IgD-negative memory B cell (primary cell): ENCODE results near the gene SLAMF8. TPM values are rescaled to one million over a fixed set of nuclear protein-coding genes. Genes with fewer than 3 reads are reported as not detected.

Experiments
- H3K27ac Mint-ChIP-seq, 3 donors: one replicate each; pipeline ENCODE4 v1.8.0; 2020 to 2022; ENCODE audit warnings: mild to moderate bottlenecking in 3 of 3, mixed read lengths in 3 of 3, moderate library complexity in 1 of 3
- H3K27me3 Mint-ChIP-seq: one replicate; pipeline ENCODE4 v1.8.0; 2021; ENCODE audit warnings: mixed read lengths
- H3K36me3 Mint-ChIP-seq: one replicate; pipeline ENCODE4 v1.8.0; 2020; ENCODE audit warnings: mild to moderate bottlenecking, mixed read lengths
- H3K4me1 Mint-ChIP-seq, 3 donors: one replicate each; pipeline ENCODE4 v1.8.0; 2020 to 2022; ENCODE audit warnings: mixed read lengths in 3 of 3, mild to moderate bottlenecking in 1 of 3
- H3K4me3 Mint-ChIP-seq, 4 donors: one replicate each; pipeline ENCODE4 v1.8.0; 2020 to 2022; ENCODE audit warnings: mild to moderate bottlenecking in 4 of 4, mixed read lengths in 4 of 4, moderate library complexity in 3 of 4
- H3K9me3 Mint-ChIP-seq, 3 donors: one replicate each; pipeline ENCODE4 v1.8.0; 2020 to 2021; ENCODE audit warnings: mixed read lengths in 3 of 3, mild to moderate bottlenecking in 1 of 3
- polyA plus RNA-seq: library from polyadenylated mRNA; unstranded; fragments of 300-500 nt; fragmentation: Illumina TruSeq; gene quantifications from one replicate; pipeline ENCODE4 v1.2.3, GENCODE V29; 2021

The SLAMF8 gene
- polyA plus RNA-seq: not detected

DNA sequence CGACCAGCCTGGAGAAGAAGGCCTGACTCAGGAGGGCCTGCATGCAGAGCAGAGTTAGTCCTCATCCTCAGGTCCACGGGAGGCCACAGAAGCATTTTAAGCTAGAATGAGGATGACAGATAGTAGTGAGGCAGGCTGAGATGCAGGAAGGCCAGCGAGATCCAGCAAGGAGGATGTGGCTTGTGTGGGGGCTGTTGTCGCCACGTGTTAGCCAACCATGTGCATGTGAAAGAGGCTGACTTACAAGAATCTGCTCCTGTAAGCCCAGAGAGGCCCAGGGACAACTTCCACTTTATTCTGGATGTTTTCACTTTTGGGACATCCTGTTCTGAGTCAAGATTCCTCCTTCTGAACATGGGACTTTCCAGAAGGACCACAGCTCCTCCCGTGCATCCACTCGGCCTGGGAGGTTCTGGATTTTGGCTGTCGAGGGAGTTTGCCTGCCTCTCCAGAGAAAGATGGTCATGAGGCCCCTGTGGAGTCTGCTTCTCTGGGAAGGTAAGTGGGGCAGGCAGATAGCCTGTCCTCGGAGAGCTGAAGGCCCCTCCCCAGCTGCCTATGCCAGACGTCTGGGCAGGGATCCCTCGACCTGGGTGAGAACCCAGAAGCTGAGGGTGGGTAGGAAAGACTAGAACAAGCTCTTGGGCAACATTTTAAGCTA is at the start of gene SLAMF8:
Gene SLAMF8 (plus strand): TSS at position 433 of the 661 bp plus-strand sequence. CDS start 26 bp downstream, at position 459.
- peaks cover 2 to 20% (median 4%) of the 10 kb centered on the region in 3 donors for H3K4me1 Mint-ChIP-seq
- peaks cover 20% of the 10 kb centered on the region for H3K27me3 Mint-ChIP-seq

DNA sequence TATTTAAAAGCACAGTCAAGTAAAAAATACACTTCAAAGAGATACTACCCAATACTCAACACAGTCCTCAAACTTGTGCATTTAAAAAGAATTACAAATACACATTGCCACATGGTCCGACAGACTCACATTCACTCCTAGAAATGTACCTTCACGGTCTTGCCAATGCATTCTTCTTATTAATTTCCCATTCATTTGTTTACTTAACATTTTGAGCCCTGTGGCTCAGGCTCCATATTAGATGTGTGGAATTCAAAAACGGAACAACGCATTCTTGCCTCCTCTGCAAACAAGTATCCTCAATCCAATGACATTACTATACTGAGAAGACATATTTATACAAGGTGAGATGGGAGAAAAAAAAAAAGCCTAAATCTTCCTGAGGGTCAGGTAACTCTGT is 48.4 kb upstream of the SLAMF8 start:
- Mint-ChIP-seq H3K4me1 (peaks cover 9 to 10% (median 10%) of the 10 kb centered on the region in 3 donors), H3K27ac (no peak overlapping the region), H3K9me3 (no peaks in the 10 kb centered on the region), H3K4me3 (peak overlapping the region in 2 of 4 donors; percentile 23 to 64), H3K36me3 (peaks cover 2% of the 10 kb centered on the region), H3K27me3 (peaks cover 1% of the 10 kb centered on the region)

More for the DNA sequence above, at the start of gene SLAMF8:
- no peaks in the 10 kb centered on the region for H3K36me3 Mint-ChIP-seq
- peak within 1 kb of the TSS in 1 of 3 donors; percentile 52 for H3K27ac Mint-ChIP-seq
- peak within 1 kb of the TSS in 1 of 4 donors; percentile 65 for H3K4me3 Mint-ChIP-seq
- H3K9me3 Mint-ChIP-seq: no peaks in the 10 kb centered on the region

DNA sequence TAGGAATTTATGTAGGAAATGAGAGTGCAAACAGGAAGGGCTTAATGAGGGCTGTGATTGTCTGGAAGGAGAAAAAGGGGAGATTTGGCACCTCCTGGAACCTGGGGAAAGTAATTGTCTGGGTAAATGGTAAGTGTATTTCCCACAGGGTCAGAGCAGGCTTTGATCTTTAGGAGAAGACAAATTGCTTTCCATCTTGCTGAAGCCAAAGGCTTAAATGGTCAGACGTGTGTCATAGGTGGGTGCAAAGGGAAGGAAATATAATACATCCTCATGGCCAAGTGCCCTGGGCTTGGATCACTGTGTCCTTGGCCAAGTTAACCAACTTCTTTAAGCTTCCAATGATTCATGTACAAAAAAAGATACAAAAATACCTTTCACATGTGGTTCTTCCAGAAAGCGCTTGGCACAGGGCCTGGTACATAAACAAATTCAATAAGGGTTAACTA is 47.2 kb upstream of the SLAMF8 start:
- Mint-ChIP-seq H3K27ac (no peak overlapping the region), H3K4me1 (peaks cover 9 to 10% (median 10%) of the 10 kb centered on the region in 3 donors), H3K27me3 (peaks cover 1% of the 10 kb centered on the region), H3K9me3 (no peaks in the 10 kb centered on the region), H3K36me3 (peaks cover 2% of the 10 kb centered on the region), H3K4me3 (peak overlapping the region in 2 of 4 donors; percentile 64 to 74)

DNA sequence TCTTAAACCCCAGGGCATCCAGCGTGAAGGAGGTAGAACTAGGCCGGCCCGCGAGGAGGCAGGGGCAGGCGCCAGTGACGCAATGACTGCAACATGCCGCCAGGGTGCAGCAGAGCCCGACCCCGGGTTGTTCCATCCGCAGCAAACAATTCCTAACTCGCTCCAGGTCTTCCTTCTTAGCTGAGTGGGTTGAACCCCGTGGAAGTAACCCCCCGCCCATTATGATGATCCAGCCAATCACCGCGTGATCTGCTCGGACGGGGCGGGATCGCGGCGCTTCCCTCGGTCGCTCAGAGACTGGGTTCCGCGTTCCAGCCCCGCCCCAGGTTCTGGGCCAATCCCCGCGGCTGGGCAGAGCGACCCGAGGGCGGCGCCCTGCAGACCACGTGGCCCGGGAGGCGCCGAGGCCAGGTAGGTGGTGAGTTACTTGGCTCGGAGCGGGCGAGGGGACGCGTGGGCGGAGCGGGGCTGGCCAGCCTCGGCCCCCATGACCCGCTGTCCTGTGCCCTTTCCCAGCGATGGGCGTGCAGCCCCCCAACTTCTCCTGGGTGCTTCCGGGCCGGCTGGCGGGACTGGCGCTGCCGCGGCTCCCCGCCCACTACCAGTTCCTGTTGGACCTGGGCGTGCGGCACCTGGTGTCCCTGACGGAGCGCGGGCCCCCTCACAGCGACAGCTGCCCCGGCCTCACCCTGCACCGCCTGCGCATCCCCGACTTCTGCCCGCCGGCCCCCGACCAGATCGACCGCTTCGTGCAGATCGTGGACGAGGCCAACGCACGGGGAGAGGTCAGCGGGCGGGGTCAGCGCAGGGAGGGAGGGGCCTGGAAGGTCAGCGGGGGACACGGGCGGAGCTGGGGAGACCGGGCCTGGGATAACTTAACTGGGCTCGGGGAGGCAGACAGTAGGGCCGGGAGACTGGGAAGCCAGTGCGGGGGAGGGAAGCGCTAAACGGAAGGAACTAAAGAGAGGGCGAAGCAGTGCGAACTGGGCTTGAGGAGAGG is 45.8 kb upstream of the SLAMF8 start, which contains the start of gene DUSP23:
Gene DUSP23 (plus strand): TSS at position 380 of the 1,000 bp plus-strand sequence. CDS start 139 bp downstream, at position 519.
- H3K27ac Mint-ChIP-seq: peak within 1 kb of the TSS; percentile 44 to 63 (median 61)
- no peaks in the 10 kb centered on the region for H3K9me3 Mint-ChIP-seq
- H3K4me1 Mint-ChIP-seq: peaks cover 9 to 10% (median 10%) of the 10 kb centered on the region in 3 donors
- H3K36me3 Mint-ChIP-seq: peaks cover 2% of the 10 kb centered on the region
- no peaks in the 10 kb centered on the region for H3K27me3 Mint-ChIP-seq
- peak within 1 kb of the TSS; percentile 86 to 94 (median 92) for H3K4me3 Mint-ChIP-seq

DNA sequence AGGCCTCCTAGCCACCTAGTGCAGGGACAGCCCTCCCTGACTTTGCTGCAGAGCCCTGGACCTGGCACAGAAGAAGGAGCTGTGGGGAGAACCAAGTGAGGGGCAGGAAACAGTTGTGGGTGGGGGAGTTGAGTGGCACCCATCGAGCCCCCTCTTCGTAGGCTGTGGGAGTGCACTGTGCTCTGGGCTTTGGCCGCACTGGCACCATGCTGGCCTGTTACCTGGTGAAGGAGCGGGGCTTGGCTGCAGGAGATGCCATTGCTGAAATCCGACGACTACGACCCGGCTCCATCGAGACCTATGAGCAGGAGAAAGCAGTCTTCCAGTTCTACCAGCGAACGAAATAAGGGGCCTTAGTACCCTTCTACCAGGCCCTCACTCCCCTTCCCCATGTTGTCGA is 44.7 kb upstream of the SLAMF8 start:
- peaks cover 9 to 10% (median 10%) of the 10 kb centered on the region in 3 donors for H3K4me1 Mint-ChIP-seq
- peak overlapping the region in 3 of 4 donors; percentile 80 to 94 (median 86) for H3K4me3 Mint-ChIP-seq
- H3K9me3 Mint-ChIP-seq: no peaks in the 10 kb centered on the region
- H3K27ac Mint-ChIP-seq: peak overlapping the region in 1 of 3 donors; percentile 61
- H3K36me3 Mint-ChIP-seq: peaks cover 2% of the 10 kb centered on the region
- H3K27me3 Mint-ChIP-seq: no peaks in the 10 kb centered on the region

DNA sequence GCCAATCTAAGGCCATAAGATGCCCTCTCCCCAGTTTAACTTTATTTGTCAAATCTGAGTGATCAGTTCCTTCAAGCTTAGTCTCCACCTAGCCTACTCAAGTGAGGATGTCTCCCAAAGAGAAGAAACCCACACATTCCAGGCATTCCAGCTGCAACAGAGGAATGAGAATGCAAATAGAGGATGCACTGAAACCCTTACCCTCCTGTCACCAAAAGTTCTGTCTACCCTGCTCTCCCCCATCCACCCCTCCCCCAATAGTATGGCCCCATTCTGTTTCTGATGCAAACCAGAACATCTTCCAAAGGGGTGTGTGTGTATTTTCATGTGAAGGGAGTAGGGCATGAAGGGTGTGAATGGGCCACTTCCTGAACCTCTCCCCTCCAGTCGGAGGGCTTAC is 42.9 kb upstream of the SLAMF8 start:
- H3K9me3 Mint-ChIP-seq: no peaks in the 10 kb centered on the region
- peak overlapping the region in 1 of 4 donors; percentile 80 for H3K4me3 Mint-ChIP-seq
- no peak overlapping the region for H3K27ac Mint-ChIP-seq
- H3K4me1 Mint-ChIP-seq: peaks cover 9 to 11% (median 10%) of the 10 kb centered on the region in 3 donors
- no peaks in the 10 kb centered on the region for H3K27me3 Mint-ChIP-seq
- H3K36me3 Mint-ChIP-seq: no peaks in the 10 kb centered on the region

DNA sequence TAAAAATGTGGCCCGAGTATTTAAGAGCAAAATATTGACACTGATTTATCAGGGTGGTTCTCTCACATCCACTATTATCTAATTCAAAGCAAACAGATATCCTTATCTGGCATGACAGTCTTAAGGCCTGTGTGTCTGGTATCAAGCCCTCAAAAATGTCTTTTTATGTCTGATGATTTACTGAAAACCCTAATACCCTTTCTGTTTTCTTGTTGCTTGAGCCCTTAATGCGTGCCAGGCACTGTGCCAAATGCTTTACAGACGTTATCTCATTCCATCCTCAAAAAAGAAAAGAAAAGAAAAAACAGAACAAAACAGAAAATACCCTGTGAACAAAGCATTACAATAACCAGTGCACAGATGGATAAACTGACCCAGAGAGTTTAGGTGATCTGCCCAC is 40.2 kb upstream of the SLAMF8 start:
- Mint-ChIP-seq H3K9me3 (no peaks in the 10 kb centered on the region), H3K36me3 (no peaks in the 10 kb centered on the region), H3K27ac (no peak overlapping the region), H3K4me3 (no peak overlapping the region), H3K4me1 (peaks cover 0 to 3% (median 2%) of the 10 kb centered on the region in 3 donors), H3K27me3 (peaks cover 3% of the 10 kb centered on the region)

DNA sequence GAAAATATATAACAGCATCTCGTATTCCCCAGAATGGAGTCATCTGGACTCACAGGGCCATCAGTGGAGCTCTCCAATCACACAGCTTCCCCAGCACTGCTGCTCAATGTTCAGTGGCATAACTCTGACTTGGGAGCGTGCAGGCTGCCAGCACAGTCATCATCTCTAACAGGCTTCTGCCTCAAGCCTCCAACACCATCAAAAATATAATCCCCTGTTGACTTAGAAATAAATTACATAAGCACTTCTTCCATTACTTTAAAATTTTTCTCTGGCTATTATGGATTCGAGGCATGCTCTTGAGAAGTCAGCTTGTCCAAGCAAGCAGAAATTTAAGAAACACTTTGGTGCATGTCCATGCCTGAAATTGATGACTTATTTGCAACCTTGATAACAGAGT is 39.7 kb upstream of the SLAMF8 start:
- Mint-ChIP-seq H3K4me1 (peaks cover 0 to 2% (median 0%) of the 10 kb centered on the region in 3 donors), H3K36me3 (no peaks in the 10 kb centered on the region), H3K4me3 (no peak overlapping the region), H3K9me3 (no peaks in the 10 kb centered on the region), H3K27ac (no peak overlapping the region), H3K27me3 (peaks cover 3% of the 10 kb centered on the region)

DNA sequence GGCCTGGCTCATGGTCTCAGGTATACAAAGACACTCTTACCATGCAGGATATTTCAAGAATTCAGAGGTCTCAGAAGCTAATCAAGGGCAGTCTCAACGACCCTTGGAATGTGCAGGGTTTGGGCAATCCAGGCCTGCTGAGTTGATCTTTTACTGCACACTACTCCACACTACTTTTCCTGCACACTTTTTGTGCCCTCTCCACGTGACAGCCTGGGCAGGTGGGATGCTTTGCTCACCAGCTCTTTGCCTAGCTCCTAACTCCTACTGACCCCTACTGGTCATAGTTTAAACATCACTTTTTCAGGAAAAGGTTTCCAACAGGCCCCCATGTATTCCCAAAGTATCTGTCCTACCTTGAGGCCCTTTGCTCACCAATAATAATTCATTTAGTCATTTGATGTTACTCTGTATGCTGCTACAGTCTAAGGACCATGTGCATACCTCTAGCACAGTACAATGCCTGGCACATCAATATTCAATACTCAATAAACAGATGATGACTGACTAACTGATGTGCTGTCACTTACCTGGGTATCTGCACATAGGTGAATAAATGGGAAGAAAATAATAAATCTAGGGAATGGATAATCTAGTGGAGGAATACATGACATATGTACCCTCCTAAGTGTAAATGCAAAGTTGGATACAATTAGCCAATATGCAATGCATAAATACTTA is 36.3 kb upstream of the SLAMF8 start:
- no peaks in the 10 kb centered on the region for H3K9me3 Mint-ChIP-seq
- no peak overlapping the region for H3K27ac Mint-ChIP-seq
- peaks cover 0 to 3% (median 0%) of the 10 kb centered on the region in 3 donors for H3K4me1 Mint-ChIP-seq
- no peaks in the 10 kb centered on the region for H3K36me3 Mint-ChIP-seq
- peaks cover 6% of the 10 kb centered on the region for H3K27me3 Mint-ChIP-seq
- peak overlapping the region in 1 of 4 donors; percentile 34 for H3K4me3 Mint-ChIP-seq

DNA sequence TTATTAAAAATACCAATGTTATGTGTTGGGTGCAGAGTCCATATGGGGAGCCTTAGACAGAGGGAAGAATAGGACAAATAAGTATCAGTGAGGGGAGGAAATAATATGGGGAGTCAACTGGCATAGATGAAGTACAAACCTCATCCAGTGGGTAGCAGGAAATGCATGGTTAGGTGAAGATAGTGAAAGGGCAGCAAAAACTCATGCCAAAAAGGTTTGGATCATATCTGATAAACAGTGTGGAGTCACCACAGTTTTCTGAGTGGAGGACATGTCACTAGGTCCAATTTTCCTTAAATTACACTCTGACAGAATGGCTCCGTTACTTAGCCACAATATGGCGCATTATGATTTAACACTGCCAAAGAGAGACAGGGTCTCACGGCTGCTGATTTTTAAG is 35.6 kb upstream of the SLAMF8 start:
- peaks cover 6% of the 10 kb centered on the region for H3K27me3 Mint-ChIP-seq
- no peaks in the 10 kb centered on the region for H3K9me3 Mint-ChIP-seq
- peaks cover 0 to 3% (median 0%) of the 10 kb centered on the region in 3 donors for H3K4me1 Mint-ChIP-seq
- no peak overlapping the region for H3K4me3 Mint-ChIP-seq
- H3K36me3 Mint-ChIP-seq: no peaks in the 10 kb centered on the region
- no peak overlapping the region for H3K27ac Mint-ChIP-seq

DNA sequence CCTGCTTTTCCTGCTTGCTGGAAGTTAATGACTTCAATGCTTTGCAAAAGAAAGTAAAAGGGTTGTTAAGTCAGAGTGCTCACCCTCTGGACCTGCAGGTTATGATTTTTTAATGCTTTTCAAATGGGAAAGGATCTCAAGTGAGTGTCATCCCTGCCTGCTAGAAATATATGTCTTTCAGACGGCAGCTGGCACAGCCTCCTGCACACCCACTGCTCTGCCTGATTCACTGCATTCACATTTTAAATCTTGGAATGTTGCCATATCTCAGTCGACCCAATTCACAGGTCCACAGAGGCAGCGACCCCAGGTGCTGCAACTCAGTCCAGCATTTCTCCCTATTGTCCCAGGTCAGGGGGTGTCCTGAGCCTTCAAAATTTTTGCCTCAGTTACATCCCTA is 35.2 kb upstream of the SLAMF8 start:
- Mint-ChIP-seq H3K4me3 (no peak overlapping the region), H3K27ac (no peak overlapping the region), H3K4me1 (peaks cover 0 to 3% (median 0%) of the 10 kb centered on the region in 3 donors), H3K27me3 (peaks cover 6% of the 10 kb centered on the region), H3K36me3 (no peaks in the 10 kb centered on the region), H3K9me3 (no peaks in the 10 kb centered on the region)

DNA sequence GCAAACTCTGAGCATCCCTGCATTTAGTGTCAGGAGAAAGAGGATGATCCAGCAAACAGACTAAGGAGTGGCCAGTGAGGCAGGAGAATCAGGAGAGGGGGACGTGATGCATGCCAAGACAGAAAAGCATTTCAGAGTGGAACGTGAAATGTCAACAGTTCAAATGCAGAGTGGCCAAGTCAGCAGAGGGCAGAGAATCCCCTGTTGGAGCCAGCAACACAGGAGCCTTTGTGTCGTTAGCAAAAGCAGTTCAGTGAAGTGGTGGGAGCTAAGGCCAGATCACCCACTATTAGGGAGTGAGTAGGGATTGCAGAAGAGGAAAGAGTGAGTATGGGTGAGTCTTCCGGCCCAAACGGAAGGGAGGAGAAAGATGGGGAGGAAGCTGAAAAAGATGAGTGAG is 31.1 kb upstream of the SLAMF8 start:
- Mint-ChIP-seq H3K4me3 (no peak overlapping the region), H3K27ac (no peak overlapping the region), H3K4me1 (peaks cover 0 to 7% (median 5%) of the 10 kb centered on the region in 3 donors), H3K9me3 (no peaks in the 10 kb centered on the region), H3K27me3 (peaks cover 8% of the 10 kb centered on the region), H3K36me3 (no peaks in the 10 kb centered on the region)

DNA sequence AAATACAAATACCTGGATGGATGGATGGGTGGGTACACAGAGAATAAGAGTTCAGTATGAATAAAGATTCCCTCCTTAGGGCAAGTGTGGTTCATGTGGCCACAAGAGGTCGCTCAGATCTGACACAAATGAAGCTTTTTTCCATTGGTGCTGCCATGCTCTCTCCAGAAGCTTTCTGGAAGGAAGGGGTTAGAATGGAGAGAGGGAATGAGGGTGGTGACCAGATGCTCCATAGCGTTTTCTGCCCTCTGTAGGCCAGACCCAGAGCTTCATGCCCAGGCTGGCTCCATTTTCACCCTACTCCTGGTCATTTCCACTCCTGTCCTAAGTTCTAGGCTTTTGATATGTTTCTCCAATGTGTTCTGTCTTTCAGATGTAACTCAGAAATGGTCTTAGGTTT is 27.8 kb upstream of the SLAMF8 start:
- no peaks in the 10 kb centered on the region for H3K36me3 Mint-ChIP-seq
- no peak overlapping the region for H3K27ac Mint-ChIP-seq
- peaks cover 16% of the 10 kb centered on the region for H3K27me3 Mint-ChIP-seq
- H3K9me3 Mint-ChIP-seq: no peaks in the 10 kb centered on the region
- no peak overlapping the region for H3K4me3 Mint-ChIP-seq
- H3K4me1 Mint-ChIP-seq: peaks cover 0 to 9% (median 4%) of the 10 kb centered on the region in 3 donors

DNA sequence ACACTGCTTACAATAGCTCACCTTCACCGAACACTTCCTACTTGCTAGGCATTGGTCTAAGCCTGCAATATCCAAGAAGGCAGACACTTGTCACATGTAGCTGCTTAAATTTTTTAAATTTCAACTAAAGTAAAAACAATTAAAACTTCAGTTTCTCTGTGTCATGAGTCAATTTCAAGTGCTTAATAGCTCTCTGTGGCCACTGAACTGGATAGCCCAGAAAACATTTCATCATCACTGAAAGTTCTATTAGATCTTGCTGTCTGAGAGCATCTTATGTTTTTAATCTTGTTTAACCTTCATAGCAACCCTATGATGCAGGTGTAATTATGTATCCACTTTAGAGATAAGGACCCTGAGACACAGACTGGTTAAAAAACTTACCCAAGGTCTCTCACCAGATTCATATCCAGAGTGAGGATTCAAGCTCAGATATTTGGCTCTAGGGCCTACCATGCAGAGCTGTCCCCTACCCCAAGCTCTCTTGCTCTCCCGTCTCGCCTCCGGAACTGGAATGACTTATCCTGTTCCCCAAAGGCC is 27.2 kb upstream of the SLAMF8 start:
- Mint-ChIP-seq H3K36me3 (no peaks in the 10 kb centered on the region), H3K4me3 (no peak overlapping the region), H3K4me1 (peaks cover 0 to 9% (median 4%) of the 10 kb centered on the region in 3 donors), H3K9me3 (no peaks in the 10 kb centered on the region), H3K27ac (no peak overlapping the region), H3K27me3 (peaks cover 22% of the 10 kb centered on the region)
